ENCODE data around the gene PPP3R2. TPM values are rescaled to one million over a fixed set of nuclear protein-coding genes. Genes with fewer than 3 reads are reported as not detected.
A peak's percentile ranks its signal among the peaks of the same experiment; 100 is the strongest.
"Not testable (repeated sequence)": the region's sequence is repeated elsewhere in the genome, so short reads cannot be mapped to it uniquely, and the experiment has no call there.

The PPP3R2 gene
- total RNA-seq, 1 experiment from 2014 or later = not detected

DNA sequence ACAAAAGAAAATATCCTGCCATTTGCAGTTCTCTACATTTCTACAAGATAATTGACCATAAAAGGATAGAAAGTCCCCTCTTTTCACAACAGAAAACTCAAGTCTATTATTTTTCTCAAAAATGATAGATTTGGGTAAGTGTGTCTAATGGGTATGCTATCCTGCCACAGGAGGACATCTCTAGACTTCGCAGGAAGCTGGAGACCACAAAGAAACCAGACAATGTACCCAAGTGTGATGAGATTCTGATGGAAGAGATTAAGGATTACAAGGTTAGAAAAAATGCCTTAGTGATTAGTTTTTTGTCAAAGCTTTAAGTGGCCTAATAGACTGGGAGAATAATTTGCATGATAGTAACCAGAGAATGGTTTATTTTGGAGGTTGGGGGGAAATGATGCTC, 33.0 kb downstream of the PPP3R2 start (continued):
- TF ChIP-seq FOSL1 (IDR thresholded peaks at IDR 0.05; ENCODE audit: low read depth) (no peak), EZH2phosphoT487 (IDR thresholded peaks at IDR 0.05; ENCODE audit: borderline replicate concordance) (no peak)

DNA sequence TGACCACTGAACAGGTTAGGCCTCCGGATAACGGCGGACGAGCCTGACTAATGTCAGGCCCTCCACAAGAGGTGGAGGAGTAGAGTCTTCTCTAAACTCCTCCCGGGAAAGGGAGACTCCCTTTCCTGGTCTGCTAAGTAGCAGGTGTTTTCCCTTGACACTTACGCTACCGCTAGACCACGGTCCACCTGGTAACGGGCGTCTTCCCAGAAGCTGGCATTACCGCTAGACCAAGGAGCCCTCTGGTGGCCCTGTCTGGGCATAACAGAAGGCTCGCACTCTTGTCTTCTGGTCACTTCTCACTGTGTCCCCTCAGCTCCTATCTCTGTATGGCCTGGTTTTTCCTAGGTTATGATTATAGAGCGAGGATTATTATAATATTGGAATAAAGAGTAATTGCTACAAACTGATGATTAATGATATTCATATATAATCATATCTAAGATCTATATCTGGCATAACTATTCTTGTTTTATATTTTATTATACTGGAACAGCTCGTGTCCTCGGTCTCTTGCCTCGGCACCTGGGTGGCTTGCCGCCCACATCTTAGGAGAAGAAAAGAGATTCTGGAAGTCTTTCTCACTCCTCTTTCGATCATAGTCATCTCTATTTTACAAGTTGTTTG, 45.2 kb downstream of the PPP3R2 start:
- H3K9me2 ChIP-seq (ENCODE audit: insufficient read depth); H3K4me1 ChIP-seq (ENCODE audit: control insufficient read depth in 1 of 2, insufficient read depth in 2 of 2, low read length in 2 of 2); H3K9ac ChIP-seq (ENCODE audit: low read length); BruUV-seq (replicated peaks); H2AFZ ChIP-seq (ENCODE audit: low read depth, low read length, poor library complexity, severe bottlenecking); H3K27ac ChIP-seq (ENCODE audit: low read depth, low read length); H3K4me3 ChIP-seq (replicated peaks in 1 of 2; ENCODE audit: low read depth in 1 of 2, low read length in 2 of 2); DNase-seq (ENCODE audit: low read depth, low spot score); ATAC-seq; H3K79me2 ChIP-seq (ENCODE audit: insufficient read depth, low read length); POLR2A ChIA-PET; H4K20me1 ChIP-seq (ENCODE audit: insufficient read depth); H3K9me3 ChIP-seq (ENCODE audit: control insufficient read depth in 1 of 2, insufficient read depth in 1 of 2, low read depth in 1 of 2, low read length in 2 of 2); H3K4me2 ChIP-seq (ENCODE audit: low read length); H3K27me3 ChIP-seq (ENCODE audit: insufficient read depth, low read length): not testable (repeated sequence)
- intact Hi-C loops (cut with micrococcal nuclease) = loop anchor here (1.0 kb wide), 1 partner anchor 90 kb away; no protein-coding TSS in a partner anchor
- 0 out of 2 replicates have a peak, but pooled peaks have one; percentile 16 for TF ChIP-seq RAD21 (IDR thresholded peaks at IDR 0.05; ENCODE audit: low read depth)
- TF ChIP-seq, protein P1, sequence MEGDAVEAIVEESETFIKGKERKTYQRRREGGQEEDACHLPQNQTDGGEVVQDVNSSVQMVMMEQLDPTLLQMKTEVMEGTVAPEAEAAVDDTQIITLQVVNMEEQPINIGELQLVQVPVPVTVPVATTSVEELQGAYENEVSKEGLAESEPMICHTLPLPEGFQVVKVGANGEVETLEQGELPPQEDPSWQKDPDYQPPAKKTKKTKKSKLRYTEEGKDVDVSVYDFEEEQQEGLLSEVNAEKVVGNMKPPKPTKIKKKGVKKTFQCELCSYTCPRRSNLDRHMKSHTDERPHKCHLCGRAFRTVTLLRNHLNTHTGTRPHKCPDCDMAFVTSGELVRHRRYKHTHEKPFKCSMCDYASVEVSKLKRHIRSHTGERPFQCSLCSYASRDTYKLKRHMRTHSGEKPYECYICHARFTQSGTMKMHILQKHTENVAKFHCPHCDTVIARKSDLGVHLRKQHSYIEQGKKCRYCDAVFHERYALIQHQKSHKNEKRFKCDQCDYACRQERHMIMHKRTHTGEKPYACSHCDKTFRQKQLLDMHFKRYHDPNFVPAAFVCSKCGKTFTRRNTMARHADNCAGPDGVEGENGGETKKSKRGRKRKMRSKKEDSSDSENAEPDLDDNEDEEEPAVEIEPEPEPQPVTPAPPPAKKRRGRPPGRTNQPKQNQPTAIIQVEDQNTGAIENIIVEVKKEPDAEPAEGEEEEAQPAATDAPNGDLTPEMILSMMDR (IDR thresholded peaks at IDR 0.05 in 2 of 3, conservative IDR thresholded peaks at IDR 0.05 in 1 of 3; ENCODE audit: borderline replicate concordance in 1 of 3, insufficient read depth in 1 of 3, low read depth in 2 of 3, low read length in 2 of 3) = 0 out of 6 replicates have a peak, but pooled peaks of 2 of the 3 experiments have one; percentile 13 to 14
- RAD21 ChIA-PET (ENCODE audit: low non-redundant PET in 1 of 2, low total read pairs in 2 of 2, uncharacterized antibody in 2 of 2, unreplicated experiment in 2 of 2) = interaction anchor here in 1 of 2 experiments (0.9 kb wide), 1 partner anchor 91 kb away, joined by 3 read pairs; no protein-coding TSS in a partner anchor
- H3K36me3 ChIP-seq (ENCODE audit: control insufficient read depth in 1 of 2, insufficient read depth in 2 of 2, low read length in 2 of 2) = peaks cover 40 to 49% of the 10 kb centered on the region in 2 experiments
- CTCF ChIA-PET = interaction anchor here (1.4 kb wide), 1 partner anchor 101 kb away, joined by 4 read pairs; no protein-coding TSS in a partner anchor

Measured in HCT116 (cell line).